Germinal center (tissue), 1 donor: Measurements from ENCODE around the gene VAV2.
A peak's percentile ranks its signal among the peaks of the same experiment; 100 is the strongest.

Experiments
- DNase-seq: peaks from one replicate; pipeline ENCODE4 v3.0.0; 2012; ENCODE audit warnings: mixed read lengths, low spot score

VAV2 gene

GRCh38 chr9:133795049-133795448, 197.1 kb downstream of the VAV2 start:
- DNase-seq, result no peak

DNA sequence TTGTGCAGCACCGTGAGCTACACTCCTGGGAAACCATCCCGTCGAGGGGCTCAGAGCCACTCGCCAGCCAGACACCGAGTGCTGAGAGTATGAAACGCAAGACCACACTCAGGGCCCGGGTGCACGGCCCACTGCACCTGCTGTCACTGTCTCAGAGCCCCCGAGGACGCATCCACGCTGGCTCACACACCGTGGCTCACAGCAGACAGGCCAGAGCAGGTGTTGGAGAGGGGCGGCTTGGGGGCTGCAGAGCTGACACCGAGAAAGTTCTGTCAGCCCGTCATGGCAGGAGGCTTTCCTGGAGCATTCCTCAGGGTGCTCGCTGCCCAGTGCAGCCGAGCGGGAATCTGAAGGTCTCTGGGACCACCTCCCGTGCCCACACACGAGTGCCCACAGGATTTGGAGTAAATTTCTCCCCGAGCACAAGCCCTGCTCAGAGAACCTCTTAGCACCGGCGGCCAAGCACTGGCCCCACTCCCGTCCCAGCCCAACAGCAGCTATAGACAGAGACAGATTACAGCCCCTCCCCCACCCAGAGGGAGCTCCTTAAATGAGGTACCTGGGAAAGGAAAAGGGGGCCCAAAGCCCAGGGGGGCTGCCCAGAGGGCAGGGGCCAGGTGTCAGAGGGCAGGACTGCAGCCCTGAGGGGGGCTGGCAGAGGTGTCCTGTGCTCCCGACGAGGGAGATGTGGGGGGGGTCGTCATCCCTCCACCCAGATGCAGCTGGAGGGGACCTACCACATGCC, 197.9 kb downstream of the VAV2 start:
- DNase-seq, result no peak

DNA sequence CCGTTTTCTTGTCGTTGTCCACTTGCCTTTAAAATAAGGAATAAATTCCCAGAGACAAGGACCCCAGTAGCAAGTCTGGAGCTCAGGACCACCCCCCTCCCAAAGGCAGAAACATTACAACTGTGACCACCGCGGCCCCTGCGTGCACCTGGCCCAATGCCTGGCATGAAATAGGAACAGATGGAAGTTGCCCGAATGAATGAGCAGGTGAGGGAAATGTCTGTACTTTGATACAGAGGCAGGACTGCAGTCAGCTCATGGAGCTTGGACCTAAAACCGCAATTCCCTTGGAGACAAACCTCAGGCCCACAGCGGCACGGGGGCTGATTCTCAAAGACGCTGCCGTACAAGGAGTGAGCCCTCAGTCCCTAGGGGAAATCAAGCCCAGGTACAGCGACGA, 198.7 kb downstream of the VAV2 start:
- no peak for DNase-seq

GRCh38 chr9:133792721-133793470, 199.2 kb downstream of the VAV2 start:
- peak; percentile 71 for DNase-seq

DNA sequence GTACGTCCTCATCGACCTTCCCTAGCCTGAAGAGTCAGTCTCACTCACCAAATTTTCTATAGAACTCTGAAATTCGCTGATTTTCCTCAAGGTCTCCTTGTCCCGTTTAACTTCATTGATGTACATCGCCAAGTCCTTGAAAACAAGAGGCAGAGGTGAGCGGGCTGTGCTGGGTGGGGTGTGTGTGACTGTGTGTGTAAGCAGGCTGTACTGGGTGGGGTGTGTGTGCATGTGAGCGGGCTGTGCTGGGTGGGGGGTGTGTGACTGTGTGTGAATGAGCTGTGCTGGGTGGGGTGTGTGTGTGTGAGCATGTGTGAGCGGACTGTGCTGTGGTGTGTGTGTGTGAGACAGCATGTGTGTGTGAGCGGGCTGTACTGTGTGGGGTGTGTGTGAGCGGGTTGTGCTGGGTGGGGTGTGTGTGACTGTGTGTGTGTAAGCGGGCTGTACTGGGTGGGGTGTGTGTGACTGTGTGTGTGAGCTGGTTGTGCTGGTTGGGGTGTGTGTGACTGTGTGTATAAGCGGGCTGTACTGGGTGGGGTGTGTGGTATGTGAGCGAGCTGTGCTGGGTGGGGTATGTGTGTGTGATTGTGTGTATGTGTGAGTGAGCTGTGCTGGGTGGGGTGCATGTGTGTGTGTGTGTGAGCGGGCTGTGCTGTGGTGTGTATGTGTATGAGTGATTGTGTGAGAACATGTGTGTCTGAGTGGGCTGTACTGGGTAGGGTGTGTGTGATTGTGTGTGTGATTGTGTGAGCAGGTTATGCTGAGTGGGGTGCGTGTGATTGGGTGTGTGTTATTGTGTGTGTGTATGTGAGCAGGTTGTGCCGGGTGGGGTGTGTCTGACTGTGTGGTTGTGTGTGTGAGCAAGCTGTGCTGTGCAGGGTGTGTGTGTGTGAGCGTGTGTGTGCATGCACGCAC, 200.1 kb downstream of the VAV2 start:
- DNase-seq, result no peak

DNA sequence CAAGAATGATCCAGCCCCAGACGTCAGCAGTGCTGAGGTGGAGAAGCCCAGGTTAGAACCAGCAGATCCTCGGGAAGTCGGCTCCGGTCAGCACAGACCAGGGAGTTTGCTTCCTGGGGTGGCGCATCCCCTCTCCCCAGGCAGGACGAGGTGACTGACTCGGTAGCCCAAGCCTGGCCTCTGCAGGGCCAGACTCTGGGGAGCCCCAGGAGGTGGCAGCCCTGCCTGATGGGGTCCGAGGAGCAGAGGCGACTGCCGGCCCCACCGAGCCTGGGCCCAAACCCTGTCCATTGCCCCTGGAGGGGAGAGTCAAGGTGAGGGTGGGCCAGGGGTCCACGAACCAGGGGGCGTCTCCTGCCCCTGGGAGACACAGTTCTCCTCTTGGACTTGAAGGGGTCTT, 201.1 kb downstream of the VAV2 start:
- DNase-seq, result no peak

GRCh38 chr9:133789778-133790177, 202.3 kb downstream of the VAV2 start:
- no peak for DNase-seq

DNA sequence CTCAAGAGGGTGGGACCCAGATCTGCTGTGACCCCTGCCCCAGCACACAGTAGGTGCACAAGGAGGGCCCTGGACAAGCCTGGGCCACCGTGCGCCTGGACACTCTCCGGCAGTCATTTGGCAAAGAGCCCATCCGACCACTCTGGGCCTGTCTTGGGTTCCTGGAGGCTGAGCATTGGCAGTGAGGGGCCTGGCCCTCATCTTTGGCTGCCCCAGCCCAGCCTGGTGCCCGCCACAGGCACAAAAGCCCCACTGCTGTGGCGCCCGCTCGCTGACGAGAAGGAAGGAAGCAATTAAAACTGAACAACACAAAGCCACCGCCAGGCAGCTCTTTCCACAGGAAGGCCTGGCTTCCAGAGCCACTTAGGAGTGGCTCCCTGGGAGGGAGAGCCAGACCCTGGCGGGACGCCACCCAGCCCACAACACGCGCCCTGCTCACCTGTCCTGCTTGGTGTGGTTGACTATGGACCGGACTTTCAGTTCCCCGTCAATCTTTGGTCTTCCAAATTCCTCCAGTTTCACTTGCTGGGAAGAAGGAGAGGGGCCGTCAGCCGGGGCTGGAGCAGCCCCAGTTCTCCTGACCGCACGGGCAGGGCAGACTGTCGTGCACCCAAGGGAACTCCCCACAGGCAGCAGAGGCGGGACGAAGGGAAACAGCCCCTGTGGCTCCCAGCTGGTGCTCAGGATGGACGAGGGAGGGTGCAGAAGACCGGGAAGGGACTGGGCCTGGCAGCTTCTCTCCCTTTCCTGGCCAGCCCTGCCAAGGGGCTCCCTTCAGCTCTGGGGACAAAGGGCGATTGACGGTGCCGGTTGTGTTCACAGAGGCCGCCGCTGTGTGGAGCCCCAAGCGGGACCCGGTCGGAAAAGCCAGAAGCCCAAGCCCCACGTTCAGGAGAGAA, 203.1 kb downstream of the VAV2 start:
- DNase-seq, result no peak

DNA sequence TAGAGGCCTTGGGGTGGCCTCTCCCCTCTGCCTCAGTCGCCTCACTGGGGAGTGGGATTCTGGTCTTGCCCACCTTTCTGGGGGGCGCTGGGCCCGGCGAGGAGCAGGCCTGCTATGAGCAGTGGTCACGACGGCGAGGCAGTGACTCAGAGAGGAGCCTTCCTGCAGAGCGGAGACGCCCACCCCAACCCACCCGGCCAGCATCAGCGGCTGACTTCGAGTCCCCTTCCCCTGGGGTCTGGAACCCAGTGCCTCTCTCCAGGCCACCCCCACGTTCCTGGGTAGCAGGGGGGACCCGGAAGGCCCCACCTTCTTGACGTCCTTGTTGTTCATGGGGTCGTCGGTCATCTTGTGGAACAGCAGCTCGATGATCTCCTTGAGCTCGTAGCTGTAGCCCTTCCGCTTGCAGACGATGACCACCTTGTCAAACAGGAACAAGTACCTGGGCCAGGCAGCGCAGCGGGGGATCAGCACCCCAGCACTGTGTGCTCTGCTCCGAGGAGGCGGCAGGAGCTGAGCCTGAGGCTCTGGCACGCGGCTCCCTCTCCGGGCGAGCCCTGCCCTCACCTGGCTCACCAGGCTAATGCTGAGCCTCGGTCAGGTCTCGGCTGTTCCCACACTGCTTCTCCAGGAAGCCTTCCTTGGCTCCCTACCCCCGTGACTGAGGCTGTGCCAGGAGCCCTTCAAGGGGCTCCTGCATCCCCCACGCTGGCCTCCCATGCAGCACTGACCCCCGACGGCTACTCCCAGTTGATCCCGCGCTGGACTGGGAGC, 203.9 kb downstream of the VAV2 start:
- no peak for DNase-seq

- peak; percentile 82 for DNase-seq
These were observed 204.4 kb downstream of the VAV2 start for GRCh38 chr9:133787754-133788025.

GRCh38 chr9:133786907-133787753, 205.0 kb downstream of the VAV2 start:
- no peak for DNase-seq

GRCh38 chr9:133786371-133786753, 205.8 kb downstream of the VAV2 start:
- DNase-seq, result peak; percentile 71

DNA sequence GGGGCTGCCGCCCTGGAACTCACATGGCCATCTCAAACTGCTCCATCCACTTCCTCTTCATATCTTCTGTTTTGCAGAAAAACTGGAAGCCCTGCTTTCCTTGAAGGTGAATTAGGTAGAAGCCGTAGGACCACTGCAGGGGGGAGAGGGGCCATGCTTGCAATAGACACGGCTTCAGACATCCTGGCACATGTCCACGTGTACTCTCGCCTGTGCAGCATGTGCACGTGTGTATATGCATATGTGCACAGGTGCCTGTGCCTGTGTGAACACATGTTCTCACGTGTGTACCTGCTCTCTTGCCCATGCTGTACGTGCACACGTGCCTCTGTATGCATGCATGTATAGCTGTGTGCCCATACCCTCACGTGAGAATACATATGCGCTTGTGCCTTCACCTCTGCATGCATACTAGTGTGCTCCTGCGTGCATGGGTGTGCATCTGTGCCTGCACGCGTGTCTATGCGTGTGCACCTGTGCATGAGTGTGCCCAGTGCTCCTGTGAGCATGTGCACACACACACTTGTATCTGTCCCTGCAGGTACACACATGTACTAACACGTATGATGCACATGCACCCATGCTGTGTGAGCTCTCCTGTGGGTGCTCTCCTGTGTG, 206.3 kb downstream of the VAV2 start:
- no peak for DNase-seq

DNA sequence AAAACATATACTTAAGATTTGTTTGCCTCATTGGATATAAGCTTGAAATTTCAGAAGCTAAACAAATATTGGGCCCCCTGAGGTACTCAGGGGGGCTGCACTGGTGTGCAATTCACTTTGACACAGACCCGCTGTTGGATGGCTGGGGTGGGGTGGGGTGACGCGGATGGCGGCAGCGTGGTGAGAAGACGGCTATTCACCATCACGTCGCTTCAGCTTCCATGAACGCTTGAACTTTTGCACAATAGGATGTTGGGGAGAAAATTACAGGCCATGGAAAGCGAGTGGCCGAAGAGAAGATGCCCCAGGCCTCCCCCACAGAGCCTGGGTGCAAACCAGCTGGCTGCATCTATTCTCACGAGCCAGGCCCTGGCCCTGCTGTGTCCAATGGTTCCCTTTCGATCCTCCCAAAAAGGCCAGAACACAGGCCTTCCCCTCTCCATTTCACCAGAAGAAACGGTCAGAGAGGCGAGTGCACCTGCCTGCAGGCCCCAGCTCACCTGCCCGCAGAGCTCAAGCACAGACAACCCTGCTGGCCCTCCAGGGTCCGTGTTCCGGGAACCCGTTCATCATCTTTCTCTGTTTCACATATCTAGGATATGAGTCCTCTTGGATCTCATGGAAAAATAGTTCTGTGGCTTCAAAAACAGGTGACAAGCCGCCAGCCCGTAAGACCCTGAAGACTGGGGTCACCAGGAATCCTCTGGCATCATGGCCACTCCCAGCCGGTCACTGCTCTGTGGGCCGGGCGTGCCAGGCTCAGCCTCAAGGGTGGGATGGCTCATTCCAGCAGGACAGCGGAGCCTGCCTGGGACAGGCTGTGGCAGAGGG, 207.2 kb downstream of the VAV2 start:
- no peak for DNase-seq

- DNase-seq, result no peak
These were observed 208.8 kb downstream of the VAV2 start for GRCh38 chr9:133783331-133783731.

DNA sequence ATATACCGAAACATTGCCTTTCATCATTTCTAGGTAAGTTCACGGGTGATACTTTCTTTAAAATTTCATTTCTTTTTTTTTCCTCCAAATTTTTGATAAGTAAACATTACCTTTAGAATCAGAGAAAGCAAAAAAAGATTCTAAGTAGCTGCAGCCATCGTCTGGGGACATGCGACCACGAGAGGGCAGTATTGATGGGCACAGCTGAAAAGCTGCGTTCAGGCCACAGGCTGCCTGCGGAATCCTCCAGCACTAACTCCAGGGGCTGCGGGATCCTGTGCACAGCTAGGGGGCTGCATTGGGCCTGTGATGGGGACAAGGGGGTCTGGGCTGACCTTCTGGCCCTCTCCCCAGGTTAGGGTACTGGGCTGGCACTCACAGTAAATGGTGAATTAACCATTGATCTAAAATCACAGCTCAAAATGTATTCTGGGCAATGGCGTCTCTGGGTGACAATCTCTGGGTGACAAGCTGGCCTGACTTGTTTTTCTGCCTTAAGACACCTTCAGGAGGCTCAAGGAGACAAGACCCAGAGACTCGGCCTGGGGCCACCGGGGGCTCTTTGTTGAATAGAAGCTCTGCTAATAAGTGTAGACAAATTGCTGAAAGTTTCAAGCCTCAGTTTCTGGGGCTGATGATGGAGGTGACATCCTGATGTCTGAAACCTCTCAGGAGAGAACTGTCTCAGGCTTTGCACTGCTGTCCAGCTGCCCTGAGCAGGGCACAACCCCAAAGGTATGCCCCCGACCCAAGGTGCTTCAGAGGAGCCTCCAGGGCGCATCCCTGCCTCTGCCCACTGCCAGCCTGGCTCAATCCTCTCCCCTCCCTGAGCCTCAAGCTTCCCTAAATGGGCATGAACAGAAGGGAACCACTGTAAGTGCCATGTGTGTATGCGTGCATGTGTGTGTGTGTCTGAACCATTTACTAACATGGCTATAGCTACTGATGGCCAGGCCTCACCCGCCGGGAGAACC, 209.7 kb downstream of the VAV2 start:
- peak; percentile 77 for DNase-seq

- no peak for DNase-seq
These were observed 210.3 kb downstream of the VAV2 start for GRCh38 chr9:133781828-133782135.
